Measurements from ENCODE around the gene PRRC2A. TPM values are rescaled to one million over a fixed set of nuclear protein-coding genes. Genes with fewer than 3 reads are reported as not detected.

Gene PRRC2A
- total and polyA plus RNA-seq, 7 experiments from 2014 or later, result 3.9 to 238 (median 223) TPM

DNA sequence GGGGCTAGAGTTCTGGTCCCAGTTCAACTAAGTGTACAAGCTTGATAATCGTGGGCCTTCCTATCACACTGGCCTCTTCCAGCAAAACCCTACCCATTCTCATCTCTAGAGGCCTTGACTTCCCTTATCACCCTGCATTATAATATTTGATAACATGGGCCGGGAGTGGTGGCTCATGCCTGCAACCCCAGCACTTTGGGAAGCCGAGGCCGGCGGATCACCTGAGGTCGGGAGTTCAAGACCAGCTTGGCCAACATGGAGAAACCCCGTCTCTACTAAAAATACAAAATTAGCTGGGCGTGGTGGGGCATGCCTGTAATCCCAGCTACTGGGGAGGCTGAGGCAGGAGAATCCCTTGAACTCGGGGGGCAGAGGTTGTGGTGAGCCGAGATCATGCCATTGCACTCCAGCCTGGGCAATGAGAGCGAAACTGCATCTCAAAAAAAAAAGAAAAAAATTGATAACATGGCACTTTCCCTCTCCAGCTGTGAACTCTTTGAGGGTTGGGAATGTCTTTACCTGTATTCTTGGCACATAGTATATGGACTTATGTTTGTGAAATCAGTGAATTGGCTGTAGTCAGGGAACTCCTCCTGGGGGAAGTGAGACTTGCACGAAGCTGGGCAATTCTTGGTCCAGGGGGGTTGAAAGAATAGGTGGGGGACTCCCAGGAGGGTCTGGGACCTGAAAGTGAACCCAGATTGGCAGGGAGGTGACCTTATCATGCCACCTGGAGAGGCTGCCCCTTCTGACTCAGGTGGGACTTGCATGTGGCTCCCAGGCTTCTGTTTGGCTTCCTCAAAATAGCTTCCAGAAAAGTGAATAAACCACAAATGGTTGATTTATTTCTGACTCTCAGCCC lies 41.0 kb downstream of the PRRC2A start:
- Mint-ChIP-seq H3K27me3 (peaks cover 0 to 2% (median 0%) of the 10 kb centered on the region in 5 donors), H3K9me3 (peaks cover 0 to 2% (median 0%) of the 10 kb centered on the region in 11 donors), H3K4me1 (peaks cover 49 to 89% (median 73%) of the 10 kb centered on the region in 7 donors), H3K4me3 (peak overlapping the region; percentile 89 to 98 (median 92)), H3K36me3 (peaks cover 4 to 41% (median 13%) of the 10 kb centered on the region in 5 donors), H3K27ac (peak overlapping the region; percentile 75 to 95 (median 88))
- no peaks in the 10 kb centered on the region for H3K9me3 ChIP-seq (ENCODE audit: control insufficient read depth in 2 of 3, low read length in 3 of 3)
- ChIA-PET CTCF (interaction anchor here (0.9 kb wide), 1 partner anchor 9 kb away, joined by 3 read pairs; the partner anchor contains the start of gene BAG6), POLR2A (interaction anchor here (0.6 to 7.1 kb wide), 23 partner anchors 9 to 1616 kb away, joined by 3 to 193 read pairs (median 4); partner anchors contain the start of genes ABHD16A, APOM, BAG6 and DDX39B)
- H3K27ac ChIP-seq (ENCODE audit: low read depth, low read length), result peak overlapping the region; percentile 88
- H3K27me3 ChIP-seq (ENCODE audit: control insufficient read depth in 2 of 2, insufficient read depth in 2 of 2, low read length in 2 of 2), result no peaks in the 10 kb centered on the region
- peak overlapping the region; percentile 79 for H3K4me3 ChIP-seq (ENCODE audit: low read length)
- no peak for DNase-seq
- no peak for ATAC-seq
- peaks cover 47 to 57% of the 10 kb centered on the region in 2 donors for H3K4me1 ChIP-seq (ENCODE audit: control insufficient read depth in 2 of 2, insufficient read depth in 2 of 2, low read length in 2 of 2)
- intact Hi-C loops (cut with micrococcal nuclease), result loop anchor here in 1 of 2 donors (10.0 kb wide), 2 partner anchors 1543 to 1753 kb away; partner anchors contain the start of genes CUTA, HSD17B8, PHF1 and RING1
- H3K36me3 ChIP-seq (ENCODE audit: control insufficient read depth in 2 of 3, insufficient read depth in 3 of 3, low read length in 3 of 3), result peaks cover 0 to 33% (median 6%) of the 10 kb centered on the region in 3 experiments

- peaks cover 0 to 2% (median 0%) of the 10 kb centered on the region in 11 donors for H3K9me3 Mint-ChIP-seq
- Histone ChIP-seq H3K36me3 (ENCODE audit: control insufficient read depth in 2 of 3, insufficient read depth in 3 of 3, low read length in 3 of 3) (peaks cover 0 to 30% (median 6%) of the 10 kb centered on the region in 3 experiments), H3K9me3 (ENCODE audit: control insufficient read depth in 2 of 3, low read length in 3 of 3) (no peaks in the 10 kb centered on the region), H3K27me3 (ENCODE audit: control insufficient read depth in 2 of 2, insufficient read depth in 2 of 2, low read length in 2 of 2) (no peaks in the 10 kb centered on the region), H3K27ac (ENCODE audit: low read depth, low read length) (no peak overlapping the region), H3K4me3 (ENCODE audit: low read length) (no peak overlapping the region), H3K4me1 (ENCODE audit: control insufficient read depth in 2 of 2, insufficient read depth in 2 of 2, low read length in 2 of 2) (peaks cover 50 to 62% of the 10 kb centered on the region in 2 donors)
- H3K27me3 Mint-ChIP-seq, result peaks cover 0 to 2% (median 0%) of the 10 kb centered on the region in 5 donors
- intact Hi-C loops (cut with micrococcal nuclease), result loop anchor here in 1 of 2 donors (10.0 kb wide), 2 partner anchors 1543 to 1753 kb away; partner anchors contain the start of genes CUTA, HSD17B8, PHF1 and RING1
- H3K4me3 Mint-ChIP-seq, result peak overlapping the region; percentile 9 to 98 (median 91)
- H3K4me1 Mint-ChIP-seq, result peaks cover 48 to 90% (median 76%) of the 10 kb centered on the region in 7 donors
- CTCF ChIA-PET, result no interaction called here
- peaks cover 4 to 41% (median 11%) of the 10 kb centered on the region in 5 donors for H3K36me3 Mint-ChIP-seq
- POLR2A ChIA-PET, result interaction anchor here (0.6 to 7.1 kb wide), 8 partner anchors 9 to 168 kb away, joined by 3 to 193 read pairs (median 6); partner anchors contain the start of genes ABHD16A, APOM, BAG6 and LY6G5C
- no peak for ATAC-seq
- peak overlapping the region; percentile 41 to 95 (median 78) for H3K27ac Mint-ChIP-seq
- DNase-seq, result no peak
Measured at GRCh38 chr6:31662124-31662723, 41.7 kb downstream of the PRRC2A start.

GRCh38 chr6:31663126-31663960 lies 42.8 kb downstream of the PRRC2A start:
- peaks cover 48 to 60% of the 10 kb centered on the region in 2 donors for H3K4me1 ChIP-seq (ENCODE audit: control insufficient read depth in 2 of 2, insufficient read depth in 2 of 2, low read length in 2 of 2)
- Mint-ChIP-seq H3K9me3 (peaks cover 0 to 2% (median 0%) of the 10 kb centered on the region in 11 donors), H3K4me3 (peak overlapping the region; percentile 93 to 99 (median 96)), H3K27me3 (peaks cover 0 to 2% (median 0%) of the 10 kb centered on the region in 5 donors), H3K4me1 (peaks cover 45 to 89% (median 76%) of the 10 kb centered on the region in 7 donors), H3K36me3 (peaks cover 7 to 44% (median 11%) of the 10 kb centered on the region in 5 donors), H3K27ac (peak overlapping the region; percentile 51 to 99 (median 98))
- no peak for DNase-seq
- H3K36me3 ChIP-seq (ENCODE audit: control insufficient read depth in 2 of 3, insufficient read depth in 3 of 3, low read length in 3 of 3), result peaks cover 2 to 29% (median 4%) of the 10 kb centered on the region in 3 experiments
- intact Hi-C loops (cut with micrococcal nuclease), result loop anchor here in 1 of 2 donors (10.0 kb wide), 2 partner anchors 1541 to 1751 kb away; partner anchors contain the start of genes CUTA, HSD17B8, PHF1 and RING1
- H3K4me3 ChIP-seq (ENCODE audit: low read length), result peak overlapping the region; percentile 91
- ATAC-seq, result no peak
- peak overlapping the region; percentile 97 for H3K27ac ChIP-seq (ENCODE audit: low read depth, low read length)
- no peaks in the 10 kb centered on the region for H3K27me3 ChIP-seq (ENCODE audit: control insufficient read depth in 2 of 2, insufficient read depth in 2 of 2, low read length in 2 of 2)
- POLR2A ChIA-PET, result interaction anchor here (0.7 to 7.1 kb wide), 10 partner anchors 10 to 495 kb away, joined by 3 to 193 read pairs (median 4); partner anchors contain the start of genes APOM, BAG6, DXO and LTB
- no peaks in the 10 kb centered on the region for H3K9me3 ChIP-seq (ENCODE audit: control insufficient read depth in 2 of 3, low read length in 3 of 3)
- CTCF ChIA-PET, result interaction anchor here (1.1 to 2.7 kb wide), 4 partner anchors 9 to 82 kb away, joined by 3 to 19 read pairs (median 4); partner anchors contain the start of genes APOM and BAG6

DNA sequence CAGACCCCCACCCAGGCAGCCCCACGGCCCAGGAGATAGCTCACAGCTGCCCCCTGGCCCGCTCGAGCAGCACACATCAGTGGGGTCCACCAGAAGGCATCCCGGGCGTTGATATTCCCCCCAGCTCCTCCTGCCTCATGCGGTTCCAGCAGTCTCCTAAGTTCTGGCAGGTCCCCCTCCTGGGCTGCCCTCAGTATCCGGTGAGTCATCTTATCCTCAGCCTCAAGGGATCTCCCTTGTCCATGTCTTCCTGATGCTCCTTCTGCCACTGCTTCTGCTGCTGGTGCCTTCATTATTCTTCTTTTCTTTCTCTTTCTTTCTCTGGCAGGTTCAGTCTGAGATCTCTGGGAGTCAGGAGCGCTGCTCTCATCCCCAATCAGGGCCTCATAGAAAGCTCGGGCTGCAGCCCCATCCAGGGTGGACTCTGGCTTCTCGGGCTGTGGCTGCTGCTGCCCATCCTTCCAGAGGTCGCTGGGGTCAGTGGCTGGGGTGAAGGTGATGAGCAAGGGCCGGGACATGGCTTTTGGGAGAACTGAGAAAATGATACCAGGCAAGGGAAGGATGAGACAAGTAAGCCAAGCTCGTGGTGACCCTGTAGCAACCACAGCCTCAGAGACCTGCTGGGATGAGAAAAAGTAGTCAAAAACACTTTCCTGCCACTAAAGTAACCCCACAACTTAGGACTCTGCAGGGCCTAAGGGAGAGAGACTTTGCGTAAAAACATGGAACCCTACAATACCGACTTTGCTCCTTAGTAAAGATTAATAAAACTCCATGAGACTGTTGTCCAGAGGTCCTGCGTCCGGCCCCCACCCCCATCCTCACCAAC lies 43.7 kb downstream of the PRRC2A start:
- peaks cover 0 to 2% (median 0%) of the 10 kb centered on the region in 11 donors for H3K9me3 Mint-ChIP-seq
- H3K27me3 Mint-ChIP-seq, result peaks cover 0 to 2% (median 0%) of the 10 kb centered on the region in 5 donors
- Histone ChIP-seq H3K27me3 (ENCODE audit: control insufficient read depth in 2 of 2, insufficient read depth in 2 of 2, low read length in 2 of 2) (no peaks in the 10 kb centered on the region), H3K9me3 (ENCODE audit: control insufficient read depth in 2 of 3, low read length in 3 of 3) (no peaks in the 10 kb centered on the region), H3K4me1 (ENCODE audit: control insufficient read depth in 2 of 2, insufficient read depth in 2 of 2, low read length in 2 of 2) (peaks cover 40 to 52% of the 10 kb centered on the region in 2 donors), H3K36me3 (ENCODE audit: control insufficient read depth in 2 of 3, insufficient read depth in 3 of 3, low read length in 3 of 3) (peaks cover 6 to 32% (median 9%) of the 10 kb centered on the region in 3 experiments), H3K4me3 (ENCODE audit: low read length) (peak overlapping the region; percentile 91), H3K27ac (ENCODE audit: low read depth, low read length) (peak overlapping the region; percentile 97)
- peak overlapping the region; percentile 94 to 99 (median 98) for H3K27ac Mint-ChIP-seq
- ChIA-PET POLR2A (interaction anchor here (0.6 to 7.1 kb wide), 31 partner anchors 10 to 1540 kb away, joined by 3 to 193 read pairs (median 4); partner anchors contain the start of genes ABHD16A, APOM, BAG6 and DDX39B), CTCF (interaction anchor here (0.7 to 2.7 kb wide), 6 partner anchors 10 to 141 kb away, joined by 3 to 19 read pairs (median 4); partner anchors contain the start of genes APOM and BAG6)
- peaks cover 37 to 87% (median 76%) of the 10 kb centered on the region in 7 donors for H3K4me1 Mint-ChIP-seq
- H3K4me3 Mint-ChIP-seq, result peak overlapping the region; percentile 93 to 99 (median 96)
- ATAC-seq, result no peak
- H3K36me3 Mint-ChIP-seq, result peaks cover 7 to 44% (median 11%) of the 10 kb centered on the region in 5 donors
- peak in 2 of 9 donors; percentile 18 to 33 for DNase-seq
- intact Hi-C loops (cut with micrococcal nuclease), result loop anchor here (2.0 to 10.0 kb wide), 6 partner anchors 75 to 1751 kb away; partner anchors contain the start of genes ATF6B (in 1 of the 2), CUTA (in 1 of the 2), HSD17B8 (in 1 of the 2) and HSPA1B (in 1 of the 2)

Measured in naive thymus-derived CD4-positive, alpha-beta T cell (primary cell).